CD4-positive, alpha-beta T cell treated with Interleukin-6 at 100 ng/mL for 8 hours (primary cell): ENCODE measurements around the gene SRRD.

Source experiments
- DNase-seq: peaks from one replicate; pipeline ENCODE4 v3.0.0-alpha.2; 2020; ENCODE audit warnings: mixed read lengths, low spot score

Gene SRRD

DNA sequence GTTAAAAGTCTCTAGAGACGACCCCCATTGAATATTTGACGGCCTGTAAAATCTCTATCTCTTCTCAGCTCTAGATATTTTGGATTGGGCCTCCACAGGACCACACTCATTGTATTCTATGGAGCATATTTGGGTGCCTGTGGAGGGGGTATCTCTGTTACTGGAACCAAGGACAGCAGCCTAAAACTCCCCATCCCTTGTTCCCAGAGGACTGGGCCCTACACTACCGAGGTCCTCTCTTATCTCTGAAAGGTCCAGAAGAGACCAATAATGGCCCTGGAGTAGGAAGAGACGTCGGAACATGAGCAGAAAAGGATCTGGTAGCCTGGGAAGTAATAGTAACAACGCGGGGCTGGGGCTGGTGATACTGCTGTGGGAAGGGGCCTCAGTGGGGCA lies 636 bp upstream of the SRRD start:
- no peak for DNase-seq

DNA sequence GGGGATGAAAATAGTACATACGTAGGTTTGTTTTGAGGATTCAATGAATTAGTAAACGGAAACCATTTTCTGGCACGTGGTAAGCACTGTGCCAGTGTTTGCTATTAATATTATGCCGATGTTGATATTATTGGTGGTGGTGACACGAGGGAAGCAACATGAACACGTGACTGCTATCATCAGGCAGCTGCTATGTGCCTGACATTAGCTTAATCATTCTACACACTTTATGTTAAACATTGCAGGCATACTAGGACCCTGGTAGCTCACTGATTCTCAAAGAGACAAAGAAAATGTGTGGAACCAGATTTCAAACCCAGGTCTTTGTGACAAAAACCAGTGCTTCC lies 656 bp downstream of the SRRD start:
- peak; percentile 11 for DNase-seq

DNA sequence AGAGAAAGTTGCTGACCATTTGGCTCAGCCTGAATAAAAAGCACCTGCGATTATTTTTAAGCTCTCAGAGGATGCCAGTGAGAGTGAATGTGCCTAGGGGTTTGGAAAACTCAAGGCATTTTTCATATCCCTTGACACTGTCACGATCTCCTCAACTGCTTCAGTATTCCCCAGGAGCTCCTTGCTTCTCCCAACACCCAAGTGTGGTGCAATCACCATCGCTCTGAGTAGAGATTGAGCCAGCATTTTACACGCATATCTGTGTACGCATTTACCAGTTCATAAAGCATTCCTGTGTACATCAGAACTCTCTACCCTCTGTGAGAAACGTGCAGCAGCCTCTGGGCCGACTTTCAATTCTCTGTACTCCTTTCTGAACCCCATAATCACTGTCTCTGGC lies 1.3 kb downstream of the SRRD start:
- no peak for DNase-seq

DNA sequence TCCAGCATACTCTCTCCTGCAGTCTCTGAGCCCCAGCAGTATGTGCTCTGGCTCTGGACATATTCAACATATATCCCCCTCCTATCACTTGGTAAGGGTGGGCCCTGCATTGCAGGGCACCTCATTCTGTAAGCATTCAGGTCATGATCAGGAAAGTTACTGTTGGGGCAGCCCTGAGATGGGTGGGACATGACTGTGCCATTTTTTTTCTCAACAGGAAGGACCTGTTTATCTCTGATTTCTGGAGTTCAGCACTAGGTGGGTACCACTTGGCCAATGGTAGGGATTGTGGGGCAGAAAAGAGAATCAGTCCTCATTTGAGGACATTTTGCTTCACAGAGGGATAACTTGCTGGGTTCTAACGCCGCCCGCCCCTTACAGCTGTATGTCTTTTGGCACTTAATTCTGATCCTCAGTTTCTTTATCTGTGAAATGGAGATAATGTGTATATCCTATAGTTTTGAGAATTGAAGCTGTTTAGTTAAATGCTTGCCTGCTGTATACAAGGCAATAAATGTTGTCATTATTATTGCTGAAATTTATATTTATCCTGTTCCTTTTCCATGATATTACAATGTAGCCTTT lies 2.2 kb downstream of the SRRD start:
- no peak for DNase-seq

DNA sequence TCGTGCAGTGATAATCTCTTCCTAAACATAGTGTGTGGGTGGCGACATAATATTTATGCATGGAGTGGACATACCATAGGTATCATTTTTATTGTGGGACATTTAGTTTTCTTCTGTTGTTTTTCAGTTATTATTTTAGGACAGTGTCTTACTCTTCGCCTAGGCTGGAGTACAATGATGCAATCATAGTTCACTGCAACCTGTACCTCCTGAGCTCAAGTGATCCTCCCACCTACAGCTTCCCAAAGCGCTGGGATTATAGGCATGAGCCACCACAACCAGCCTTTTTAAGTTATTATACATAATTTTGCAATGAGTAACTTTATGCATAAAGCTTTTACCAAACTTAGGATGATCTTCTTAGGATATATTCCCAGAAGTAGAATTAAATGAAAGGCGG lies 2.7 kb downstream of the SRRD start:
- DNase-seq = no peak

DNA sequence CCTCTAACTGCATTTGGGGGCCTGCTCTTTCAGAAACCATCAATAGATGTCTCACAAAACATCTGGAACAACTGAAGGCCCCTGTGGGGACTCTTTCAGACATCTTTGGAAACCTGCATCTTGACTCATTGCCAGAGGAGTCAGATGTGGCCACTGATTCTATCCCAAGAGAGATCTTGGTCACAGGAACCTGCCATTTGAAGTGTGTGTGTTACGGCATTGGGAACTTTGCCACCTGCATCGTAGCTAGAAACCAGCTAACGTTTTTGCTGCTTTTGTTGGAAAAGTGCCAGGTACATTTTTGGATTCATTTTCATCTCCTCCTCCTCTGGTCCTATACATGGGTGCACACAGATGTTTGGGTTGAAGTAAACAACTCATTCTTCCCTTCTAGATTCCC lies 4.3 kb downstream of the SRRD start:
- no peak for DNase-seq

DNA sequence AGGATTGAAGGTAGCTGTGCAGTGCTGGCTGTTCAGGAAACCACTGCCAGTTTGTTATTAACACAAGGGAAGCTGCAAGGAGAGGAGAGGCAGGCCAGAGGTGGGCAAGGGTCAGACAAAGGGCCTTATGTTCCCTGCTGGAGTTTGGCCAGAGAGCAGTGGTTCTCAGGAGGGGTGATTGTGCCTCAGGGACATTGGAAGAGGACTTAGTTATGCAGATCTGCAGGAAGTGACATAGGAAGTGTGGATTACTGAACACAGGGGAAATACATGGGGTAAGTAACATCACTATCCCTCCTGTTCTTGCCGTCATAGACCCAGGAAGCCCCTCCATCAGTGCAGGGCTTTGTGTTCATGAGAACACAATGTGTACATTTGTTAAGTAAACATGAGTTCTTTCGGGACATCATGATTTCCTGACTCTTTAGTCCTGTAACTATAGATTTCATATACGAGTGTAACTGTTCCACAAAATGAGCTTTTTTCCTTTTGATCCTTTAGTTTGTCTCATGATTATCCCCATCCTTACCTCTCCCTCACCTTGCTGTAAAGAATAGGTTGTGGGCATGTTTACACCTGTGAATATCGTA lies 5.9 kb downstream of the SRRD start:
- no peak for DNase-seq

DNA sequence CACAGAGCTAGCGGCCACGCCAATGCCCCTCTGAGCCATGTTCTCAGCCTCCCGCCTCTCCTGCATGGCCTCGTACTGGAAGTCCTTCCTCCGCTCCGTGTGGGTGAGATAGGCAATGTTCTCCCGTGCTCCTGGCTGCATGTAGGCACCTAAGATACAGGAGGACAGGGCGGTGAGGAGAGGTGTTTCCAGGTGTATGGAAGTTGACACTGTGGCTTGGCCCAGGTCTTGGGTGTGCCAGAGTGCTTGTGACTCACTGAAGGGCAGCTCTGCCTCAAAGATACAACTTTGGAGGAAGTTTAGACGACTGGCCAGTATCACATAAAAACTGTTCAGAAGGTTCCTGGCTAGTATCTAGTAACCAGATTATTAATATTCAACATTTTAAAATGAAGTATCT lies 8.5 kb downstream of the SRRD start:
- DNase-seq = no peak

DNA sequence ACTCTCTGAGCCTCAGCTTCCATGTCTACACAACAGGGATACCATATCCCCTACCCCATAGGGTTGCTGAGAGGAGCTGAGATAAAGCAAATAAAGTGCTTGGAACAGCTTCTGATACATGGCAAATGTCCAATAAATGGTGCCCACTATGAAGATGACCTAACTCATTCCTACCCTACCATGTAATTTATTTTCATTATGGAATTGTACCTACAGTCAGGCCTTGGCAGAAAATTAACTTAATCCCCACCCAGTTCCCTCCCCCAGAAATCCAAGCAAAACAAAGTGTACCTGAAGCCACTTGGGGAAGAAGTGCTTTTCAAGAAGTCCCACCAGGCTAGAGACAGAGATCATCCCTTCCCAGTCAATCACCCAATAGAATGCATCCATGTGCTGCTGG lies 10.8 kb downstream of the SRRD start:
- no peak for DNase-seq

DNA sequence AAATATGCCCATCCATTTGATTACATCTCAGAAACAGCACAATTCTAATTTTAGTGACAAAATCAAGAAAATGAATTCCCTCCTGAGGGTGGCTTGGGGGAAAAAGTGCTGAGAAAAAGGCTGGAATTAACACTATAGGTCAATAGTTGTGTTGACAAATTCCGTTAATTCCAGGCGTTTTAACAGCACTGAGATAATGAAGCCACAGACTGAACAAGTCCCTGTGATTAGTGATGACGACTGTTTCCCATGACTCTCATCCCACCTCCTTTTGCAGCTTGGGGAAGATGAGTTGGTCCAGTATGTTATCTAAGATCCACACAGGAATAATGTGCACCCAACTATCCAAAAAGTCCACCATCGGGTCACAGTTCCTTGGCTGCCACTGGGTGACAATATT lies 12.8 kb downstream of the SRRD start:
- DNase-seq = no peak

DNA sequence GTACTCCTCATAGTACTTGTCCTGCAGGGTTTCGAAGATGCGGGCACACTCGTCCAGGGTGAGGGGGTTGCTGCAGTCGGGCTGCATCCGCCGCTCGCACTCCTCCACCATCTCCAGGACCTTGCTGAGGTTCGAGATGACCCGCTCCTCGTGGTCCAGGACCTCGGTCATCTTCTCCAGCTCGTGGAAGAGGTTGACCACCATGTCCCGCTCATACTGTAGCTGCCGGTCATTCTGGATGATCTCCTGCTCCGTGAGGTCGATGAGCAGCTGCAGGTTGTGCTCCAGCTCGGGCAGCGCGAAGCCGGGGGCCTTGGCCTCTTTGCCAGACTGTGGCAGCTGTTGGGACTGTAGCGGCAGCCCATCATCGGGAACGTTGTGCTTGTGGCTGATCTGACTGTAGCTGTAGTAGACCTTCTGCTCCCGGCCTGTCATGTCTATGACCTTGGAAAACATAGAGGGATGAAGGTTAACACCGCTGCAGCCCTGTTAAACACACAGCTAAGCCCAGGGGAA lies 15.6 kb downstream of the SRRD start:
- DNase-seq = no peak

DNA sequence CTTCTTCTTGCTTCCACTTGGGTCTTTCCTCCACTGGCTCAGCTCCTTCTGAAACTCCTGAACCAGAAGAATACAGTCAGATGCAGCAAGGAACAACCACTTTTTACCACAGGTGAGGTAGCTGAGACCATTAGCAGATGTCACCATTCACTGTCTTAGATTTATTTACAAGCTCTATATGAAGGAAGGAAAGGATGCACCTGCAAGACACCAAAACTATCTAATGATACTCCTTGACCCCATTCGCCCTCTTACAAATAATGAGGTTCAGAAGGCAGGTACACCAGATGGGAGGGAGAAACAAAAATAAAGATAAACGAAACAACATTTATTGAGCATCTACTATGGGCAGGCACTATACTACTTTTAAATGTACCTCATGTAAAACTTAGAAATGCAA lies 18.3 kb downstream of the SRRD start:
- DNase-seq = no peak

DNA sequence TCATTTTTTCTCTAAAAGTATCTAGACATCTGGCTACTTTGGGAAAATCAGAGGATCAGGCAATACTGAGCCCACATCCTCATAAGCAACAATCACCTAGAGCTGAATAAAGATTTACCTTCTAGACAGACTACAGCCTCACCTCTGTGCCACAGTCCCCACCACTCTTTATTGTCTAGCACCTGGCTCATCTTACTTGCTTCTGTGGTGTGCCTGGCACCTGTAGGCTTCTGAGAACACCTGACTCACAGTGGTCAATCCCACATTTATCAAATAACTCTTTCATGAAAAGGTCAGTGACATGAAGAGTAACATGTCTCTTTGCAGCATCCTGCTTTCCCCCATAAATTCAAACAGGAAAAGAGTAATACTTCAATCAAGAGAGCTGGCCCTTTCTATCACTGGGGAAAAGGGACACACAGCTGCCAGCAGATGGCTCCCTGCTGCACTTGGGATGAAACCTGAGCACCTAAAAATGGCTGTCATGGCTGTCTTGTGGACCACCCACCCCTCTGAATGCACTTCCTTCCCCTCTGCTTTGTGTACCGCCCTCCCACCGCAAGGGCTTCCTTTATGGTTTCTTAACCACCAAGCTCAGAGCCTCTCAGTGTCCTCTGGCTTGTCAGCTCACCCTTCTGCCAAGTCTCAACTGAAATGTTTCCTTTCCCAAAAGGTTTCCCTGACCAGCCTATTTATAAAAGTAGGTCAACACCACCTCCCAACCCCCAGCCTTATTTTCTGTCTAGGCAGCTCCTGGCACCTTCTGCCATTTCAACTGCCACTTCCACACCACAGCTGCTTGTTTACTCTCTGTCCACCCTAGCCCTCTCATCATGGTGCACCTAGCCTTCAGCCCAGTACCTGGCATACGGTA lies 19.2 kb downstream of the SRRD start:
- peak; percentile 71 for DNase-seq

DNA sequence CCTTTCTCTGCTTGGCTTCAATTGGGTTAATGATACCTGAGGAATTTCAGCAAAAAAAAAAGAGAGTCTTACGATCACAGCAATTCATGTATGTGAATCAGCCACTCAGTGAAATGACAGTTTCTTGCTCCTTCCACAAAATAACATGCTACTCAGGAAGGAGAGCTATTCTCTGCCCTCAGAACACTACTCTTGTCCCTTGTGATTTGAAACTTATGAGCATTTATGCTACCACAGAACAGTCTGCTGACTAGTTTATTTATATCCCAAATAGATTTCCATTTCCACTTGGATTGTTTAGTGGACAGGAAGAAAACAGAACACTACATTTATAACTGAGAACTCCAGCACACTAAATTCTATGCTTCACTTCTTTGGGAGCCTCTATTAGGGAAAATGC lies 20.1 kb downstream of the SRRD start:
- DNase-seq = no peak

DNA sequence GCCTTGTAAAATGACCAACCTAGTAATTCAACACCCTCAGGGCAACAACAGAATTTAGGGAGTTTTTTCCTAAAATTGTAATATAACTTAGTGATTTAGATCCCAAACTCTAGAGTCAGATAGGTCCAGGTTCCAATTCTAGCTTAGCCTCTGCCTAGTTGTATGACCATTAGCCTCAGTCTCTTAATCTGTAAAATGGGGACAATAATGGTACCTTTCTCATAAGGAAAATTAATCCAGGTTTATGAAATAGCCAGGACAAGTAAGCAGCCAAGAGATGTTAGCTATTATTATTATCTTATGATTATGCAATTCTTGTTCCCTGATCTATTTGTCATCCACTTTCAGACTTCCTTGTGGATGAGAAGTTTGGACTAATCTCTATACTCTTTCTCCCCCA lies 24.5 kb downstream of the SRRD start:
- no peak for DNase-seq

DNA sequence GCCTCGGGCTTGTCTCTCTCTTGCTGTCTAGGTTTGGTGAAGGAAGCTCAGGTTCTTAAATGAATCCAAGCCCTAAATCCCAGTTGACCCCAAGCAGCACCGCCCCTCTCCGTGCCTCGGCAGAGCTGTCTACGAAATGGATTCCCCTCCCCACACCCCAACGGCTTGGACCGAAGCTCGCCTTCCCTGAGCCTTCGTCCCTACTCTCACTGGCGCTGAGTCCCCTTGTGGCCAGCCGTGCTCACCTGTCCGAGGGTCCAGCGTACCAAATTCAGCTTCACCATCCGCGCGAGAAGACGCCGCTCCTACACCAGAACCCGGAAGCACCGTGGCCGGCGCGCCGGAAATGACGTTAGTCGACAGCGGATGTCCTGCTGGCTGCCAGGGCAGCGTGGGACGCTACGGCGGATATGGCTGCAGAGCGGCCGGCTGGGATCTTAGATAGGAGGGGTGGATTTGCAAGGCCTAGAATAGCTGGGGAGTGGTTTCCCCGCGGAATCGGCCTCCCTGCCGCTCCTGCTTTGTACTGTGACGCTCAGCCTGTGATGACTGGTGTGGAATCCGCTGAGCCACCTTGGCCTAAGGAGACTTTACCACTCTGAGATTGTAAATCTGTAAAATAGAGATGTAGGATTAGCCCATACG lies 28.6 kb downstream of the SRRD start, which contains the start of gene TFIP11:
TSS of gene TFIP11 (minus strand) at position 325 of the 645 bp plus-strand sequence. CDS start 2,201 bp downstream, outside the sequence.
- peak; percentile 85 for DNase-seq

DNA sequence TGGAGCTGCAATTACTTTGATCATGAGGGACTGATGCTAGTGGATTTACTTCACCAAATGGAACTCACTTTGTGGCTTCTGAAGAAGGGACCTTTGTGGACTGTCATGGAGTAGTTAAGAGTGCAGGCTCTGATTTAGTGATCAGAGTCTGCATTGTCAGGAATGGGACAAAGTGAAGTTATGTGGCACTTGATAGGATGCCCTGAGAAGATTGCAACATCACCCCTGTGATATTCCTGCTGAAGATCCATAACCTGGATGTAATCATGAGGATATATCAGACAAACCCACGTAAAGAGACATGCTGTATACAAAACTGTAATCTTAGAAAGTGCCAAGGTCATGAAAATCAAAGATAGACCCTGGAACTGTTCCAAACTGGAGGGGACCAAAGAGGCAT lies 30.2 kb downstream of the SRRD start:
- no peak for DNase-seq

DNA sequence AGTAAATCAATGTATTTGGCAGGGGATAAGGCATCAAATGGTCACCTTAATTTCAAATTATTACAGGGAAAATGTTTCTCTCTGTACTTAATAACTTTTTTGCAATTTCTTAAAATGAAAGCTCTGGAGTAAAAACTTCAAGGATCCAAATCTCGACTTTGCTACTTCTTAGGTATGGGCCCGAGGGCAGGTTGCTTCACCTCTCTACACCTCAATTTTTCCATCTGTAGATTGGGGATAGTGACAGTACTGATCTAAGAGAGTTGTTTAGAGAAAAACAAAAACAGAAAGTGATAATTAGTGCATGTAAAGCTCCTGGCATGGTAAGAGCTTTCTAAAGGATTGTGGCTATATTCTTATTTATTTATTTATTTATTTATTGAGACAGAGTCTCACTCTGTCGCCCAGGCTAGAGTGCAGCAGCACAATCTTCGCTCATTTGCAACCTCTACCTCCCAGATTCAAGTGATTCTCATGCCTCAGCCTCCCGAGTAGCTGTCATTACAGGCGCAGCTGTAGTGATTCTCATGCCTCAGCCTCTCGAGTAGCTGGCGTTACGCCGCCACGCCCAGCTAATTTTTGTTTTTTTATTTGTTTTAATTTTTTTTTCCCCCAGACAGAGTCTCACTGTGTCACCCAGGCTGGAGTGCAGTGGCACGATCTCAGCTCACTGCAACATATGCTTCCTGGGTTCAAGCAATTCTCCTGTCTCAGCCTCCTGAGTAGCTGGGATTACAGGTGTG lies 30.9 kb downstream of the SRRD start:
- DNase-seq = no peak

DNA sequence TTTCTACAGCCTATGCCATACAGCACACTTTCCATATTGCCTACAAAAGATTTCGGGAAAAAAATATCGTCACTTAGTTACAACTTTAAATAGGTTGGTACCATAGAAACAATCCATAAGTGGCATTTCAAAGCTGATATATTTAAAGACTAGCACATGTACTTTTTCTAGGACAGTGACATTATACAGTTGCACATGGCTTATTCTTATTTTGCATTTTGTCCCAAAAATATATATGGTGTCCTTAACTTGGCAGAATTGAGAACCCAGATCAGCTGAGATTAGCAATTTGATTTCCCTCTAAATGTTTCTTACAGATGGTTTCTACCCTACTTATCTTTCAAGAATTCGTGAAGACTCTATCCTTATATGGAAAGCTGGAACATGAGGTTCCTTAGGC lies 32.3 kb downstream of the SRRD start:
- no peak for DNase-seq

DNA sequence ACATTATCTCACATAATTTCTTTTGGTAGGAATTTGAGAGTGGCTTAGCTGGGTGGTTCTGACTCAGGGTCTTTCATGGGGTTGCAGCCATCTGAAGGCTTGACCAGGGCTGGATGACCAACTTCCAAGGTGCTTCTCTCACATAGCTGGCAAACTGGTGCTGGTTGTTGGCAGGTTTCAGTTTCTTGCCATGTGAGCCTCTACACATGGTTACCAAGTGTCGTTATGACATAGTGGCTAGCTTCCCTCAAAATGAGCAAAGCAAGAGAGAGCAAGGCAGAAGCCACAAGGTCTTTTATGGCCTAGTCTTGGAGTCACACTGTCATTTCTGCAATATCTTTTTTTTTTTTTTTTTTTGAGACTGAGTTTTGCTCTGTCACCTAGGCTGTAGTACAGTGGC lies 32.8 kb downstream of the SRRD start:
- no peak for DNase-seq

DNA sequence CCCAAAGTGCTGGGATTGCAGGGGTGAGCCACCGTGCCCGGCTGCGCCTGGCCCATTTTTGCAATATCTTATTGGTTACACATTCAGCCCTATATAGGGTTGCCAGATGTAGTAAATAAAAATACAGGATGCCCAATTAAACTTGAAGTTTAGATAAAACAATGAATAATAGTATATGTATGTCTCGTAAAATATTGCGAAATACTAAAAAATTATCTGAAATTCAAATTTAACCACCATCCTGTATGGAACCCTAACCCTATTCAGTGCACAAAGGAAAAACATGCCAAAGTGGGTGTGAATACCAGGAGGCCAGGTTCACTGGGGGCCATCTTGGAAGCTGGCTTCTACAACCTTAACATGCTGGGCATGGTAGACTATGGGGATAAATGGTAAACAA lies 33.8 kb downstream of the SRRD start:
- no peak for DNase-seq

DNA sequence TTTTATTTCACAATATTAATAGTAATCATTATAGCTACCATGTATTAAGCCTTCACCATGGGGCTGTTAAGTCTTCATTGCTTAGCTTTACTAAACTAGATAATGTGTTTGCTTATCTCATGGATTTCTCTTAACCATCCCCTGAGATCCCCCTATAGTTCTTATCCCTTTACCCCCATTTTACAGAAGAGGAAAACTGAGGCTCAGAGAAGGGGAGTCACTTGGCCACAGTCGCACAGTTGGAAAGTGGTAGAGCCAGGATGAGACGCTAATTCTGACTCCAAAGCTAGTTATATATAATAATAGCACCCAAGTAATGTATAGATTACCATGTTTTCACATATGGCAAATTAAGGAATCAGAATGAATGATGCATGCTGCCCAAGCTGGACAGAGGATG lies 38.3 kb downstream of the SRRD start:
- no peak for DNase-seq
